MM.1S (cell line): ENCODE data around the gene SCYL2.
"Not testable (repeated sequence)": the region's sequence is repeated elsewhere in the genome, so short reads cannot be mapped to it uniquely, and the experiment has no call there.

ENCODE experiments used
- DNase-seq: peaks from one replicate; pipeline ENCODE4 v3.0.0-alpha.2; 2015
- H2AFZ ChIP-seq: fragments of 300-600 bp; sonication (generic); 2 replicates; pipeline ENCODE4 v1.6.0; 2016; ENCODE audit warnings: antibody characterized with exemption, low read length
- H3F3A ChIP-seq: fragments of 300-600 bp; sonication (generic); 2 replicates; pipeline ENCODE4 v1.6.1; 2016; ENCODE audit warnings: mild to moderate bottlenecking, antibody characterized with exemption, low read length, moderate library complexity, mixed read lengths; ENCODE audit not compliant: insufficient read depth
- H3K27ac ChIP-seq: fragments of 300-600 bp; sonication (generic); 2 replicates; pipeline ENCODE4 v1.5.1; 2016; ENCODE audit warnings: mild to moderate bottlenecking, low read length
- H3K27me3 ChIP-seq: fragments of 300-600 bp; sonication (generic); replicated peaks from 2 replicates; pipeline ENCODE4 v1.6.0; 2016; ENCODE audit warnings: low read length; ENCODE audit not compliant: insufficient read depth
- H3K36me3 ChIP-seq: fragments of 300-600 bp; sonication (generic); replicated peaks from 2 replicates; pipeline ENCODE4 v1.6.1; 2016; ENCODE audit warnings: mild to moderate bottlenecking, low read length, mixed read lengths; ENCODE audit not compliant: insufficient read depth
- H3K4me1 ChIP-seq: fragments of 300-600 bp; sonication (generic); 2 replicates; pipeline ENCODE4 v1.6.1; 2016; ENCODE audit warnings: low read length, mixed read lengths
- H3K4me2 ChIP-seq: fragments of 300-600 bp; sonication (generic); 2 replicates; pipeline ENCODE4 v1.6.0; 2016; ENCODE audit warnings: low read depth, low read length
- H3K4me3 ChIP-seq: fragments of 300-600 bp; sonication (generic); 2 replicates; pipeline ENCODE4 v1.5.1; 2016; ENCODE audit warnings: low read length, mixed read lengths
- H3K79me2 ChIP-seq: fragments of 300-600 bp; sonication (generic); 2 replicates; pipeline ENCODE4 v1.6.1; 2016; ENCODE audit warnings: mixed run types, low read length, mixed read lengths
- H3K9ac ChIP-seq: fragments of 300-600 bp; sonication (generic); 2 replicates; pipeline ENCODE4 v1.6.1; 2016; ENCODE audit warnings: low read length, mixed read lengths
- H3K9me2 ChIP-seq: fragments of 300-600 bp; sonication (generic); replicated peaks from 2 replicates; pipeline ENCODE4 v1.6.1; 2016; ENCODE audit warnings: mild to moderate bottlenecking, low read length, mixed read lengths; ENCODE audit not compliant: insufficient read depth
- H3K9me3 ChIP-seq: fragments of 300-600 bp; sonication (generic); replicated peaks from 2 replicates; pipeline ENCODE4 v1.6.1; 2016; ENCODE audit warnings: mild to moderate bottlenecking, low read length, mixed read lengths; ENCODE audit not compliant: insufficient read depth
- H4K20me1 ChIP-seq: fragments of 300-600 bp; sonication (generic); 2 replicates; pipeline ENCODE4 v1.6.1; 2016; ENCODE audit warnings: mild to moderate bottlenecking, low read length, moderate library complexity, mixed read lengths; ENCODE audit not compliant: insufficient read depth
- EZH2 ChIP-seq: fragments of 300-600 bp; sonication (generic); optimal IDR thresholded peaks from 2 replicates; pipeline ENCODE3; 2017; ENCODE audit warnings: low read depth, mild to moderate bottlenecking, antibody characterized with exemption, low read length, mixed read lengths
- EZH2phosphoT487 ChIP-seq: fragments of 300-600 bp; sonication (generic); IDR thresholded peaks from 2 replicates; pipeline ENCODE4 v1.6.1; 2018; ENCODE audit warnings: antibody characterized with exemption, low read length
- TF ChIP-seq, protein P1 (sequence below): fragments of 300-600 bp; sonication (generic); IDR thresholded peaks from 2 replicates; pipeline ENCODE4 v1.5.1; 2016; ENCODE audit warnings: antibody characterized with exemption, low read length, mixed read lengths

The SCYL2 gene

DNA sequence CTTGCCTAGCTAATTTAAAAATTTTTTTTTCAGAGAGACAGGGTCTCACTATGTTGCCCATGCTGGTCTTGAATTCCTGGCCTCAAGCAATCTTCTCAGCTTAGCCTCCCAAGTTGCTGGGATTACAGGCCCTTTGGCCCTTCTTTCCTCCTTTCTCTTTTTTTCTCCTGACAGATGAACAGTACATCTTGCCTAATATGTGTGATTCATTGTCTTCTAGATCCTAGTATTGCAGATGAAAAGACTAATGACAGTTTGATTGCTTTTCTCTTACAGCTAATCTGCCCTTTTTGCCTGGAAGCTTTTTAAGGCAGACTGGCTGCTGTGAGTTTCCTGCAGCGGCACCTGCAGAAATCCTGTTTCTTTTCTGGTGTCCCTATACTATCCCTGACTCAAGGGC, 12.1 kb upstream of the SCYL2 start:
- no peaks in the 10 kb centered on the region for H3K9me3 ChIP-seq
- no peaks in the 10 kb centered on the region for H4K20me1 ChIP-seq
- no peaks in the 10 kb centered on the region for H3K27me3 ChIP-seq
- H3F3A ChIP-seq, result no peaks in the 10 kb centered on the region
- no peaks in the 10 kb centered on the region for H3K36me3 ChIP-seq
- H2AFZ ChIP-seq, result no peak overlapping the region
- TF ChIP-seq EZH2, result no peak
- no peak for TF ChIP-seq EZH2phosphoT487
- no peak overlapping the region for H3K4me2 ChIP-seq
- no peak overlapping the region for H3K27ac ChIP-seq
- H3K4me1 ChIP-seq, result no peaks in the 10 kb centered on the region
- no peak overlapping the region for H3K4me3 ChIP-seq
- H3K9ac ChIP-seq, result no peak overlapping the region
- H3K9me2 ChIP-seq, result no peaks in the 10 kb centered on the region
- H3K79me2 ChIP-seq, result no peaks in the 10 kb centered on the region
- DNase-seq, result no peak

DNA sequence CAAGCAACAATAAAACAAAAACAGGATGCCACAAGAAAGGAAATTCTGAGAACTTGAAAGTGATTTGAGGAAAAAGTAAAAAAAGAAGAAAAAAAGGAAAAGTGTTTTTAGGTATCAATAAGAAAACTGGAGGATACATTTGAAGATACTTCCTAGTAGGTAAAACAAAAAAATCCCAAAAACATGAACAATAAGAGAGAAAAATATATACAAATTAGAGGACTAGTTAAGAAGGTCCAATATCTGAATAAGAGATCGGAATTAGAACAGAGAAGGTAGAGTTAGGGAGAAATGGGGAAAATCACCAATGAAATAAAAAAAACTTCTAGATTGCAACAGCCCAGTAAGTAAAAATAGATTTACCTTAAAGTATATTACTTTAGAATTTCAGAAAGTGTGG, 8.8 kb upstream of the SCYL2 start:
- H3F3A ChIP-seq, result no peaks in the 10 kb centered on the region
- TF ChIP-seq, protein P1, sequence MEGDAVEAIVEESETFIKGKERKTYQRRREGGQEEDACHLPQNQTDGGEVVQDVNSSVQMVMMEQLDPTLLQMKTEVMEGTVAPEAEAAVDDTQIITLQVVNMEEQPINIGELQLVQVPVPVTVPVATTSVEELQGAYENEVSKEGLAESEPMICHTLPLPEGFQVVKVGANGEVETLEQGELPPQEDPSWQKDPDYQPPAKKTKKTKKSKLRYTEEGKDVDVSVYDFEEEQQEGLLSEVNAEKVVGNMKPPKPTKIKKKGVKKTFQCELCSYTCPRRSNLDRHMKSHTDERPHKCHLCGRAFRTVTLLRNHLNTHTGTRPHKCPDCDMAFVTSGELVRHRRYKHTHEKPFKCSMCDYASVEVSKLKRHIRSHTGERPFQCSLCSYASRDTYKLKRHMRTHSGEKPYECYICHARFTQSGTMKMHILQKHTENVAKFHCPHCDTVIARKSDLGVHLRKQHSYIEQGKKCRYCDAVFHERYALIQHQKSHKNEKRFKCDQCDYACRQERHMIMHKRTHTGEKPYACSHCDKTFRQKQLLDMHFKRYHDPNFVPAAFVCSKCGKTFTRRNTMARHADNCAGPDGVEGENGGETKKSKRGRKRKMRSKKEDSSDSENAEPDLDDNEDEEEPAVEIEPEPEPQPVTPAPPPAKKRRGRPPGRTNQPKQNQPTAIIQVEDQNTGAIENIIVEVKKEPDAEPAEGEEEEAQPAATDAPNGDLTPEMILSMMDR, result no peak
- TF ChIP-seq EZH2phosphoT487, result no peak
- no peak for TF ChIP-seq EZH2
- H2AFZ ChIP-seq, result no peak overlapping the region
- no peak overlapping the region for H3K9ac ChIP-seq
- H3K4me1 ChIP-seq, result no peaks in the 10 kb centered on the region
- H3K4me3 ChIP-seq, result no peak overlapping the region
- H3K79me2 ChIP-seq, result no peaks in the 10 kb centered on the region
- no peak for DNase-seq
- H3K9me2 ChIP-seq, result no peaks in the 10 kb centered on the region
- H3K27ac ChIP-seq, result no peak overlapping the region
- no peaks in the 10 kb centered on the region for H3K27me3 ChIP-seq
- H4K20me1 ChIP-seq, result no peaks in the 10 kb centered on the region
- no peaks in the 10 kb centered on the region for H3K36me3 ChIP-seq
- H3K4me2 ChIP-seq, result no peak overlapping the region
- no peaks in the 10 kb centered on the region for H3K9me3 ChIP-seq

DNA sequence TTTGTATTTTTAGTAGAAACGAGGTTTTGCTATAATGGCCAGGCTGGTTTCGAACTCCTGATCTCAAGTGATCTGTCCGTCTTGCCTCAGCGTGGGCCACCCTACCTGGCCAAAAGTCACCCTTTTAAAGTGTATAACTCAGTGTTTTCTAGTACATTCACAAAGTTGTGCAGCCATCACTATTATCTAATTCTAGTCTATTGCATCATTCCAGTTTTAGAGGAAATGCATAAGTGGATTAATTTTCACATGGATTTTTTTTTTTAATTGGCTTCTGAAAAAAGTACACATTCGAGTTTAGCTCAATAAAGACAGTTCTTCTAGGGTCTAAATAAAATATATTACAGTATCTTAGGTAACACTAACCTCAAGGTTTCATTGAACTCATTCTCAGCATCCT, 3.8 kb upstream of the SCYL2 start:
- Histone ChIP-seq H3K27ac (no peak overlapping the region), H3K4me2 (no peak overlapping the region), H3K27me3 (no peaks in the 10 kb centered on the region), H3K36me3 (no peaks in the 10 kb centered on the region), H3F3A (peaks cover 10% of the 10 kb centered on the region; the same call in 1 of the 2 replicates), H3K4me1 (peaks cover 3% of the 10 kb centered on the region; the same call in 1 of the 2 replicates), H3K79me2 (peaks cover 9% of the 10 kb centered on the region), H4K20me1 (no peaks in the 10 kb centered on the region), H3K9me2 (no peaks in the 10 kb centered on the region), H3K9ac (no peak overlapping the region), H2AFZ (no peak overlapping the region), H3K4me3 (no peak overlapping the region), H3K9me3 (no peaks in the 10 kb centered on the region)
- TF ChIP-seq, protein P1, result no peak
- TF ChIP-seq EZH2phosphoT487 (no peak), EZH2 (no peak)
- DNase-seq, result no peak

DNA sequence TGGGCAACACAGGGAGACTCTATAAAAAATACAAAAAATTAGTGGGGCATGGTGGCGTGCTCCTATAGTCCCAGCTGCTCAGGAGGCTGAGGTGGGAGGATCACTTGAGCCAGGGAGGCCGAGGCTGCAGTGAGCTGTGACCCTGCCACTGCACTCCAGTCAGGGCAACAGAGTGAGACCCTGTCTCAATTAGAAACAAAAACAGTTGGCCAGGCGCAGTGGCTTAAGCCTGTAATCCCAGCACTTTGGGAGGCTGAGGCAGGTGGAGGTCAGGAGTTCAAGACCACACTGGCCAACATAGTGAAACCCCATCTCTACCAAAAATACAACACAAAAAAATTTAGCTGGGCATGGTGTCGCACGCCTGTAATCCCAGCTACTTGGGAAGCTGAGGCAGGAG, 1.9 kb upstream of the SCYL2 start:
- not testable (repeated sequence) for H3K9ac ChIP-seq, H3K4me2 ChIP-seq

More for the DNA sequence above, 1.9 kb upstream of the SCYL2 start:
- H3K27ac ChIP-seq, H3K27me3 ChIP-seq, H3K9me2 ChIP-seq, H3K9me3 ChIP-seq, H3F3A ChIP-seq, H3K4me3 ChIP-seq, H2AFZ ChIP-seq, H4K20me1 ChIP-seq, DNase-seq, H3K36me3 ChIP-seq: not testable (repeated sequence)
- H3K4me1 ChIP-seq, result peaks cover 16% of the 10 kb centered on the region
- H3K79me2 ChIP-seq, result peaks cover 28% of the 10 kb centered on the region
